Measurements from ENCODE around the gene GRIA2. TPM values are rescaled to one million over a fixed set of nuclear protein-coding genes. Genes with fewer than 3 reads are reported as not detected.

GRIA2 gene
- polyA plus RNA-seq, 3 donors = not detected

GRCh38 chr4:157226035-157226434, 5.5 kb downstream of the GRIA2 start:
- H4K20me1 ChIP-seq (ENCODE audit: insufficient read depth, low read length) = no peaks in the 10 kb centered on the region
- no peak for TF ChIP-seq CTCF (IDR thresholded peaks at IDR 0.05)
- Mint-ChIP-seq H3K36me3 (peaks cover 0 to 6% of the 10 kb centered on the region in 2 donors), H3K4me3 (no peak overlapping the region), H3K9me3 (peaks cover 0 to 13% (median 7%) of the 10 kb centered on the region in 7 donors), H3K27me3 (ENCODE audit: low read depth in 3 of 3) (peaks cover 33 to 40% (median 36%) of the 10 kb centered on the region in 3 donors), H3K27ac (no peak overlapping the region), H3K4me1 (peaks cover 6% of the 10 kb centered on the region)
- H2AFZ ChIP-seq (ENCODE audit: insufficient read depth, low read depth, low read length, poor library complexity, severe bottlenecking) = no peak overlapping the region
- H3K4me2 ChIP-seq (replicated peaks; ENCODE audit: extremely low read depth, low read length, poor library complexity, severe bottlenecking) = no peak overlapping the region
- H3K9me3 ChIP-seq (replicated peaks in 1 of 2; ENCODE audit: control insufficient read depth in 1 of 2, insufficient read depth in 1 of 2, low read length in 2 of 2) = peaks cover 0 to 20% of the 10 kb centered on the region in 2 donors
- no peak for DNase-seq
- whole genome bisulfite sequencing (ENCODE audit: insufficient coverage) = no CpG with 5 or more reads among the region's 2 CpGs
- no peak overlapping the region for H3K27ac ChIP-seq (ENCODE audit: low read depth in 1 of 2, low read length in 2 of 2)
- no peak overlapping the region for H3K4me3 ChIP-seq (replicated peaks in 1 of 3; ENCODE audit: low read depth in 2 of 3, low read length in 3 of 3)
- intact Hi-C loops (cut with micrococcal nuclease) = no loop called here
- no peaks in the 10 kb centered on the region for H3K36me3 ChIP-seq (replicated peaks in 1 of 2; ENCODE audit: control insufficient read depth in 1 of 2, insufficient read depth in 2 of 2, low read length in 2 of 2)
- H3K4me1 ChIP-seq (ENCODE audit: control insufficient read depth in 1 of 2, insufficient read depth in 2 of 2, low read length in 2 of 2) = no peaks in the 10 kb centered on the region
- no peaks in the 10 kb centered on the region for H3K79me2 ChIP-seq (ENCODE audit: insufficient read depth, low read length)
- H3K27me3 ChIP-seq (ENCODE audit: control insufficient read depth in 2 of 2, insufficient read depth in 2 of 2, low read length in 2 of 2) = peaks cover 23 to 40% of the 10 kb centered on the region in 2 donors
- H3K9ac ChIP-seq (ENCODE audit: insufficient read depth, low read length, poor library complexity, severe bottlenecking) = no peak overlapping the region

GRCh38 chr4:157226601-157227000, 6.1 kb downstream of the GRIA2 start:
- Mint-ChIP-seq H3K36me3 (peaks cover 0 to 5% of the 10 kb centered on the region in 2 donors), H3K9me3 (peaks cover 0 to 12% (median 6%) of the 10 kb centered on the region in 7 donors), H3K4me3 (no peak overlapping the region), H3K27me3 (ENCODE audit: low read depth in 3 of 3) (peaks cover 28 to 34% (median 31%) of the 10 kb centered on the region in 3 donors), H3K27ac (no peak overlapping the region), H3K4me1 (peaks cover 5% of the 10 kb centered on the region)
- no peak for DNase-seq
- no CpG with 5 or more reads among the region's 3 CpGs for WGBS (ENCODE audit: insufficient coverage)
- Histone ChIP-seq H3K79me2 (ENCODE audit: insufficient read depth, low read length) (no peaks in the 10 kb centered on the region), H4K20me1 (ENCODE audit: insufficient read depth, low read length) (no peaks in the 10 kb centered on the region), H3K9ac (ENCODE audit: insufficient read depth, low read length, poor library complexity, severe bottlenecking) (no peak overlapping the region), H3K36me3 (replicated peaks in 1 of 2; ENCODE audit: control insufficient read depth in 1 of 2, insufficient read depth in 2 of 2, low read length in 2 of 2) (no peaks in the 10 kb centered on the region), H3K27me3 (ENCODE audit: control insufficient read depth in 2 of 2, insufficient read depth in 2 of 2, low read length in 2 of 2) (peaks cover 18 to 34% of the 10 kb centered on the region in 2 donors), H3K27ac (ENCODE audit: low read depth in 1 of 2, low read length in 2 of 2) (no peak overlapping the region), H2AFZ (ENCODE audit: insufficient read depth, low read depth, low read length, poor library complexity, severe bottlenecking) (no peak overlapping the region), H3K4me1 (ENCODE audit: control insufficient read depth in 1 of 2, insufficient read depth in 2 of 2, low read length in 2 of 2) (no peaks in the 10 kb centered on the region), H3K9me3 (replicated peaks in 1 of 2; ENCODE audit: control insufficient read depth in 1 of 2, insufficient read depth in 1 of 2, low read length in 2 of 2) (peaks cover 0 to 16% of the 10 kb centered on the region in 2 donors), H3K4me3 (replicated peaks in 1 of 3; ENCODE audit: low read depth in 2 of 3, low read length in 3 of 3) (no peak overlapping the region), H3K4me2 (replicated peaks; ENCODE audit: extremely low read depth, low read length, poor library complexity, severe bottlenecking) (no peak overlapping the region)
- intact Hi-C loops (cut with micrococcal nuclease) = no loop called here
- TF ChIP-seq CTCF (IDR thresholded peaks at IDR 0.05) = no peak
